SH-SY5Y (cell line): Measurements from ENCODE around the gene PTPRG.

Experiments used
- GATA2 ChIP-seq: IDR thresholded peaks from 2 replicates; pipeline ENCODE4 v1.6.1; 2011; ENCODE audit warnings: mild to moderate bottlenecking, low read depth, low read length
- GATA3 ChIP-seq: IDR thresholded peaks from 2 replicates; pipeline ENCODE4 v1.6.1; 2011; ENCODE audit warnings: low read depth, mild to moderate bottlenecking, low read length, moderate library complexity

DNA sequence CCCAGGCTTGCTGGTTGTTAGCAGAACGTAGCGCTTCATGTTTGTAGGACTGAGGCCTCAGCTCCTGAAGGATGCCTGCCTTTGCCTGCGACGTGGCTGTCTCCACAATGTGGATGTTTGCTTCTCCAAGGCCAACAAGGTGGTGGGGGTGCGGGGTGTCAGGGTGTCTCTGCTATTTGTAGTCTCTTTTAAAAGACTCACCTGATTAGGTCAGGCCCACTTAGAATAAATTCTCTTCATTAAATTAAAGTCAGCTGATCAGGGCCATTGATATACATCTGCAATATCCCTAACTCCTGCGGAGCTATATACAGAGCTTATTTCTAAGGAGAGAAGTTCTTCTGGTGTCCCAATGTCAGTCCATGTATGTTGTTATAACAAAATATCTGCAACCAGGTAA, 44.8 kb downstream of the PTPRG start:
- TF ChIP-seq GATA2 = no peak
- TF ChIP-seq GATA3 = no peak
